ENCODE measurements around the gene ZNF280C. TPM values are rescaled to one million over a fixed set of nuclear protein-coding genes. Genes with fewer than 3 reads are reported as not detected.
"Not testable (repeated sequence)": the region's sequence is repeated elsewhere in the genome, so short reads cannot be mapped to it uniquely, and the experiment has no call there.

Gene ZNF280C
- polyA plus RNA-seq, 4 donors: 6.3 to 7.7 (median 6.6) TPM

GRCh38 chrX:130263016-130263415 is 5.7 kb downstream of the ZNF280C start:
- no peak for DNase-seq (ENCODE audit: low read depth in 4 of 4, low spot score in 3 of 4)

- no peak for DNase-seq (ENCODE audit: low read depth in 4 of 4, low spot score in 3 of 4)
Measured at GRCh38 chrX:130262231-130262630, 6.5 kb downstream of the ZNF280C start.

- no peak for DNase-seq (ENCODE audit: low read depth in 4 of 4, low spot score in 3 of 4)
Measured at GRCh38 chrX:130261296-130261893, 7.3 kb downstream of the ZNF280C start.

GRCh38 chrX:130260316-130260715 is 8.4 kb downstream of the ZNF280C start:
- DNase-seq (ENCODE audit: low read depth in 4 of 4, low spot score in 3 of 4): no peak

GRCh38 chrX:130253916-130254315 is 14.8 kb downstream of the ZNF280C start:
- no peak for DNase-seq (ENCODE audit: low read depth in 4 of 4, low spot score in 3 of 4)

GRCh38 chrX:130251671-130252070 is 17.0 kb downstream of the ZNF280C start:
- DNase-seq (ENCODE audit: low read depth in 4 of 4, low spot score in 3 of 4): no peak

GRCh38 chrX:130247996-130248395 is 20.7 kb downstream of the ZNF280C start:
- no peak for DNase-seq (ENCODE audit: low read depth in 4 of 4, low spot score in 3 of 4)

- no peak for DNase-seq (ENCODE audit: low read depth in 4 of 4, low spot score in 3 of 4)
Measured at GRCh38 chrX:130246084-130246483, 22.6 kb downstream of the ZNF280C start.

- no peak for DNase-seq (ENCODE audit: low read depth in 4 of 4, low spot score in 3 of 4)
Measured at GRCh38 chrX:130245441-130245840, 23.3 kb downstream of the ZNF280C start.

- DNase-seq (ENCODE audit: low read depth in 4 of 4, low spot score in 3 of 4): not testable (repeated sequence)
Measured at GRCh38 chrX:130231184-130231583, 37.5 kb downstream of the ZNF280C start.

GRCh38 chrX:130228871-130229270 is 39.8 kb downstream of the ZNF280C start:
- DNase-seq (ENCODE audit: low read depth in 4 of 4, low spot score in 3 of 4): no peak

- no peak for DNase-seq (ENCODE audit: low read depth in 4 of 4, low spot score in 3 of 4)
Measured at GRCh38 chrX:130224810-130225209, 43.9 kb downstream of the ZNF280C start.

- no peak for DNase-seq (ENCODE audit: low read depth in 4 of 4, low spot score in 3 of 4)
Measured at GRCh38 chrX:130216320-130216719, 52.4 kb downstream of the ZNF280C start.

GRCh38 chrX:130213376-130213775 is 55.3 kb downstream of the ZNF280C start:
- DNase-seq (ENCODE audit: low read depth in 4 of 4, low spot score in 3 of 4): no peak

- DNase-seq (ENCODE audit: low read depth in 4 of 4, low spot score in 3 of 4): no peak
Measured at GRCh38 chrX:130212371-130212770, 56.3 kb downstream of the ZNF280C start.

- DNase-seq (ENCODE audit: low read depth in 4 of 4, low spot score in 3 of 4): no peak
Measured at GRCh38 chrX:130211415-130212186, 57.1 kb downstream of the ZNF280C start.

- no peak for DNase-seq (ENCODE audit: low read depth in 4 of 4, low spot score in 3 of 4)
Measured at GRCh38 chrX:130204647-130205046, 64.1 kb downstream of the ZNF280C start.

GRCh38 chrX:130197464-130197863 is 71.2 kb downstream of the ZNF280C start:
- no peak for DNase-seq (ENCODE audit: low read depth in 4 of 4, low spot score in 3 of 4)

GRCh38 chrX:130196466-130196865 is 72.2 kb downstream of the ZNF280C start:
- no peak for DNase-seq (ENCODE audit: low read depth in 4 of 4, low spot score in 3 of 4)

GRCh38 chrX:130190801-130191200 is 77.9 kb downstream of the ZNF280C start:
- no peak for DNase-seq (ENCODE audit: low read depth in 4 of 4, low spot score in 3 of 4)

GRCh38 chrX:130186651-130187050 is 82.0 kb downstream of the ZNF280C start:
- DNase-seq (ENCODE audit: low read depth in 4 of 4, low spot score in 3 of 4): no peak

GRCh38 chrX:130184857-130185256 is 83.8 kb downstream of the ZNF280C start:
- no peak for DNase-seq (ENCODE audit: low read depth in 4 of 4, low spot score in 3 of 4)

Measured in left renal pelvis (tissue), 4 donors.